Measurements from ENCODE around the gene IL1F10.
"Not testable (repeated sequence)": the region's sequence is repeated elsewhere in the genome, so short reads cannot be mapped to it uniquely, and the experiment has no call there.

IL1F10 gene

DNA sequence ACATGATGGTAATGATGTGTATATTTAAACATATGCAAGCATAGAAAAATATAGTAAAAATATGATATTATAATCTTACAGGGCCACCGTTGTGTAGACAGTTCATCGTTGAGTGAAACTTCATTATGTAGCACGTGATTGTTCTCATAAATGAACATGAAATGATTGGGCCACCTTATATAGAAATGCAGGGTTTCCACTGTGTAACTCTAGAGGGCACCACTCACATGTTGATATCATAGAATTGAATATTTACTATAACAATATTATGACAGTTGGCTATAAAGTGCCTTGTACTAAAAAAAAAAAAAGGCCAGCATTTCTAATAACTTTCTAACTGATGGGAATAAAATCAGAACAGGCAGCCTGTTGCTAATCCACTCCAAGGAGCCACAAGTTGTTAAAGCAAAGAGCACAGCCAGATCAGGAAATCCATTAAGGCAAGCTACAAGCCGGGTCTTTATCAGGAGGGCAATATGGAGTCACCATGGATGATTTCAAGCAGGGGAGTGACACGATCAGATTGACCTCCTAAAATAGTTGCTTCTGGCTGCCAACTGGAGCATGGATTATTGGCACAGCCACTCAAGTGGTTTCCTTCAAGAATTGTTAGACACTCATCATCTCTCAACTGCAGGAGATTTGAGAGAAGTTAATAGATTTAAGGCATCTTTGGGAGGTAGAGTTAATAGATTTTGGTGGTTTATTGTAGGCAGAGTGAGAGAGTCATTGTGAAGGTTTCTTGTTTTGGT lies 16.7 kb downstream of the IL1F10 start:
- no peak for DNase-seq

DNA sequence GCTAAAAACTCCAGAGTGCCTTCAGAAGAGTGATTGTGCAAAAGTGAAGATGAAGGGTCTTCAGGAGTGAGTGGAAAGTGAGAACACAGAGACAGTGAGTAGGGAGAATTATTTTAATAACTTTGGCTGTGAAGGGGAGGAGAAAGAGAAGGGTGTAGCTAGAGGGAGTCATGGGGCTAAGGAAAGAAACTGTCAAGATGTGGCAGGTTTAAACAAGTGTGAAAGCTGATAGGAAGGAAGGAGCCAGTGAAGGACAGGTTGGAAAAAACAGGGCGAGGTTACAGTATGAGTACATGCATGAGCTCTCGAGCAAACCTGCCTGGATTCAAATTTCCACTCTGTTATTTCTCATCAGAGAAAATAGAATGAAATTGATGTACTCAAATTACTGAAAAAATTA lies 17.8 kb downstream of the IL1F10 start:
- no peak for DNase-seq

DNA sequence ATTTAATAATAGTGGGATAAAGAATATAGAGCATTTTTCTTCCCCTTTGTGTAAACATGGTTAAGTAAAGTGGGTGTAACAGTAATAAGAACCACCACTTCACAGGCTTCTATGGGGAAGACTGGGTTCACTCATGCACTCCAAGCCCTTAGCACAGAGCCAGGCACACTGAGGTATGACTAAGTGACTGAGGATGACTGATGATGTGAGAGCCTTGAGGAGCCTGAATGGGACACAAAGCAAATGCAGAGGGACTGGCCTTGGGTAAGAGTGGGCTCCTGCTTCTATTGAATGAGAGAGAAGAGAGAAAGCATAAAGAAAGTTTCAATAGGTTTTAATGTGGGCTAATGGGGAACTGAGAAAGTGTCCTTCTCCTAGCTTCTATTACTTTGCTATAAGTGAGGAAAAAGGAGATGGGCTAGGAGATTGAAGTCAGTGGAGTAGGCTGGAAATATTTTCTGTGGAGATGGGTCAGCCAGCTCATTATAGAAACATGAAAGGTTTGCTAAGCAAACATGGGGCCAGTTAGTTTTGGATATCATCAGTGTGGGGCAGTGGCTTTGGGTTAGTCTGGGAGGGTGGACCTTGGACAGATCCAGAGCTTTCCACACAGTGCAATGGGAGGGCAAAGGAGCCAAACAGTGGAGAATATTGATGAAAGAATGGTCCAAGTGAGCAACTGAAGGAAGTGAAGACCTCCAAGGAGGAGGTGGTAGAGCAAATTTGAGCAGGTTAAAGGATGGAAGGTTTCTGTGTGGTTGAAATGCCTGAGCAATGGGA lies 20.6 kb downstream of the IL1F10 start:
- no peak for DNase-seq

DNA sequence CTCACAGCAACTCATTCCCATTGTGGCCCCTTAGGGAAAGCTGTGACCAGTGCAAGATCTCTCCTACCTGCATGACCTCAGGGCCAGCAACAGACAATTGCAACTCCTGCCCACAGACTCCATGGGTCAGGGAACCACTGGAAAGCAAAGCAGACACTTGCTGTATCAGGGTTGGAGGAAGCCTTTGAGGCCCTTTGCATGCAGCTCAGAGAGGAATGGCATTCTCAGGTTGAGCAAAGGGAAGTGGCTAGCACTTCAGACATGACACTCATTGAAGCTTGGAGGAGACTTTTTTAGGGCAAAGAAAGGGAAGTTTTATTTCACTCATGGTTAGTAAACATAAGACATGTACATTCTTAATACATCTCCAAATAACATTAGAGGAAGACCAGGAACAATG lies 22.1 kb downstream of the IL1F10 start:
- no peak for DNase-seq

DNA sequence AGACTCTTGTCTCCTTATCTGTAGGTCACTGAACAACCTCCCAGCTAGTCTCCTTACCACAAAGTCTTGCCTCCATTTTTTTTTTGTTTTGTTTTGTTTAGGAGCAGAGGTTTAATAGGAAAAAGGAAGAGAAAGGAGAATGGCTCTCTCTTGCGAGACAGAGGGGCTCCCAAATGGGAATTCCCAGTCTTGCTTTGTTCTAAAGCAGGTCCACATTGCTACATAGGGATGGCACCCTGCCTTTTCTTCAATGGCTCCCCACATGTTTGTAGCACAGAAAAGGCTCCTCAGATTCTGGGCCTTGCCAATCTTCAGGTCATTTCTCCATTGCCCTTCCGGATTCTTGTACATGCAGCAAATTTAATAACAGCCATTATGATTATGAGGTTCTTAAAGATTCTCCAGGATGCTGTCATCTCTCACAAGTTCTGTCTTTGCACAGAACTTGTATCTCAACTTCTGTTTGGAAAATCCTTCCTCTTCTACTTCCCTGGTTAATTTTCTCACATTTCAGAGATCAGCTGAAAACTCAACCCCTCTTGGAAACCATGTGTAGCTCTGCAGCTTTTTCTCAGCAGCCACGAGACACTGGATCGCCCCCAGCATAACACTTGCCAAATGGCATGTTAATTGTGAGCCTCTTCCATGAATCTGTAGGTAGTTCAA lies 23.6 kb downstream of the IL1F10 start:
- no peak for DNase-seq

DNA sequence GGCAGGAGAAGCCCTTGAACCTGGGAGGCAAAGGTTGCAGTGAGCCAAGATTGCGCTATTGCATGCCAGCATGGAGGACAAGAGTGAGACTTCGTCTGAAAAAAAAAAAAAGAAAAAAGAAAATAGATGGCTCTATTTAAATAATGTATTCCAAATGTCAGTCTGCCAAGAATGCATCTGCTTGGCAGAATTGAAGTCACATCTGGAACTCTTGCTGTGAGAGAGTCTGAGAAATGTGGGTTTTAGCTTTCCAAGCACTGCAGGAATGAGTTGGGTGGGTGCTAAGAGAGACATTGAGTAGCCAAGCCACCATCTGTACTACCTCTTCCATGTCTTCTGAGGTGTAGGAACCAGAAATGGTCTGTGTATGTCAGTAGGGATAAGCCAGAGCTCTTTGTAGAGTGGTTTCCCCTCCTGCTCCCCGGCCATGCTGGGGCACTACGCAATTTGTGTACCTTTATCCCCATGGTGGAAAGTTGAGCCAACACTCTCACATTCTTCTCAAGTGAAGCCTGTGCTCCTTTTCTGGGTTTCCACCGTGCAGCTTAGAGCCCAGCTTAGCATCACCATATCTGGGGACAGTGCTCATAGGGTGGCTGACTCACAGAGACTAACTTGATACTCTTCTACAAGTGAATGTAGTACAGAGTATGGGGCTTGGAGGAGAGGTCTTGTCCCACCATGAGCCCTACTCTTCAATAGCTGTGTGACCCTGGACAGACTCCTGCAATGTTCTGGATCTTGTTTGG lies 25.3 kb downstream of the IL1F10 start:
- no peak for DNase-seq

DNA sequence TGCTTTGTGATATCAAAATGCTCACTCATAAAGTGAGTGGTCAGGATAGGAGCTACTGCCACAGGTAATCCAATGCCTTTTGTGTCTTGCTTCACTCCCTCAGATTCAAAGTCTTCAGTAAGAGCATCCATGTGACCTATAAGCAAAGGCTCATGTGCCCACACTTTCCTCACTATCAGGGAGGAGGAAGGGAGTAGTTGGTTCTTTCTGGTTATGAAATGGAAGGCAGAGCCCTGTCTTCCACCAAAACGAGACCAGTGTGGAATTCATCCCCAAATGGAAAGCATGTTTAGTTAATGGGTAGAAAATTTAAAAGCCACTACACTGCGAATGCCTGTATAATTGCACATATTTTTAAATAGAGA lies 25.8 kb downstream of the IL1F10 start:
- no peak for DNase-seq

DNA sequence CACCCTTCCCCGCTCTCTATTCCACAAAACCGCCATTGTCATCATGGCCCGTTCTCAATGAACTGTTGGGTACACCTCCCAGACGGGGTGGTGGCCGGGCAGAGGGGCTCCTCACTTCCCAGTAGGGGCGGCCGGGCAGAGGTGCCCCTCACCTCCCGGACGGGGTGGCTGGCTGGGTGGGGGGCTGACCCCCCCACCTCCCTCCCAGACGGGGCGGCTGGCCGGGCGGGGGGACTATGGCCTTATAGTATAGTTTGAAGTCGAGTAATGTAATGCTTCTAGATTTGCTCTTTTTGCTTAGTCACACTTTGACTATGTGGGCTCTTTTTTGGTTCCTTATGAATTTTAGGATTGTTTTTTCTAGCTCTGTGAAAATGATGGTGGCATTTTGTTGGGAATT lies 28.5 kb downstream of the IL1F10 start:
- DNase-seq: not testable (repeated sequence)

DNA sequence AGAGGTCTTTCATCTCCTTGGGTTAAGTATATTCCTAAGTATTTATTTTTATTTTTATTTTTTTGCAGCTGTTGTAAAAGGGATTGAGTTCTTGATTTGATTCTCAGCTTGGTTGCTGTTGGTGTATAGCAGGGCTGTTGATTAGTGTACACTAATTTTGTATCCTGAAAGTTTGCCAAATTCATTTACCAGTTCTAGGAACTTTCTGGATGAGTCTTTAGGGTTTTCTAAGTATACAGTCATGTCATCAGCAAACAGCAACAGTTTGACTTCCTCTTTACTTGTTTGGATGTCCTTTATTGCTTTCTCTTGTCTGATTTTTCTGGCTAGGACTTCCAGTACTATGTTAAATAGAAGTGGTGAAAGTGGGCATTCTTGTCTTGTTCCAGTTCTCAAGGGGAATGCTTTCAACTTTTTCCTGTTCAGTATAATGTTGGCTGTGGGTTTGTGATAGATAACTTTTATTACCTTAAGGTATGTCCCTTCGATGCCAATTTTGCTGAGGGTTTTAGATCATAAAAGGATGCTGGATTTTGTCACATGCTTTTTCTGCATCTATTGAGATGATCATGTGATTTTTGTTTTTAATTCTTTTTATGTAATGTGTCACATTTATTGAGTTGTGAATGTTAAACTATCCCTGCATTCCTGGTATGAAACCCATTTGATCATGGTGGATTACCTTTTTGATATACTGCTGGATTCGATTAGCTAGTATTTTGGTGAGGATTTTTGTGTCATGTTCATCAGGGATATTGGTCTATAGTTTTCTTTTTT lies 29.3 kb downstream of the IL1F10 start:
- DNase-seq: not testable (repeated sequence)

DNA sequence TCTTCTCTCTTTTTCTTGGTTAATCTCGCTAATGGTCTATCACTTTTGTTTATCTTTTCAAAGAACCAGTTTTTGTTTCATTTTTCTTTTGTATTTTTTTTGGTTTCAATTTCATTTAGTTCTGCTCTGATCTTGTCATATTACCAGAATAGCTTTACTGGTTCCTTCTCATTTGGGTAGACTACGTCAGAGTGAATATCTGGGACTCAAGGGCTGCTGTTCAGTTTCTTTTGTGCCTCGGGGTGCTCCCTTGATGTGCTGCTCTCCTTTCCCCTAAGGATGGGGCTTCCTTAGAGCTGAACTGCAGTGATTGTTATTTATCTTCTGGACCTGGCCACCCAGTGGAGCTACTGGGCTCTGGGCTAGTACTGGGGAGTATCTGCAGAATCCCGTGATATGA lies 30.3 kb downstream of the IL1F10 start:
- DNase-seq: no peak

DNA sequence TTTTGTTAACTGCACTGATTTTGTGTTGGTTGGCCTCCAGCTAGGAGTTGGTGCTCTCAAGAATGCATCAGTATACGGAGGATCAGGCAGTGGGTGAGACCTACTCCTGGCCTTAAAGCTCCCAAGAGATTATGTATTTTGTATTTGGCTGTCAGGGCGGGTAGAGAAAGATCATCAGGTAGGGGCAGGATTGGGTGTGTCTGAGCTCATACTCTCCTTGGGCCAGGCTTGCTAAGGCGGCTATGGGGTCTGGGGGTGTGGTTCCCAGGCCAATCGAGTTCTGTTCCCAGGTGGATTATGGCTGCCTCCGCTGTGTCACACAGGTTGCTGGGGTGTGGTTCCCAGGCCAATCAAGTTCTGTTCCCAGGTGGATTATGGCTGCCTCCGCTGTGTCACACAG lies 30.8 kb downstream of the IL1F10 start:
- DNase-seq: no peak

DNA sequence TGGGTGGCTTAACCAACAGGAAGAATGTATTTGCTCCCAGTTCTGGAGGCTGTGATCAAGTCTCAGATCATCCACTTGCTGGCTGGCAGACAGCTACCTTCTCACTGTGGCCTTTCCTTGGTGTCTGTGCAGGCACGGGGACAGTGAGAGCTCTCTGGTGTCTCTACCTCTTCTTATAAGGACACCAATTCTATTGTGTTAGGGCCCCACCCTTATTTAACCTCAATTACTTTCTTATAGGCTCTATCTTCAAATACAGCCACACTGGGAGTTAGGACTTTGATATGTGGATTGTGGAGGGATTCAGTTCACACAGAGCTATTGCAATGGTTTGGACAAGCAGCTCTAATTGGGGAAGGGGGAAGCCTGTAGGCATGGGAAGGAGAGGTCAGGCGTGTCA lies 34.4 kb downstream of the IL1F10 start:
- no peak for DNase-seq

DNA sequence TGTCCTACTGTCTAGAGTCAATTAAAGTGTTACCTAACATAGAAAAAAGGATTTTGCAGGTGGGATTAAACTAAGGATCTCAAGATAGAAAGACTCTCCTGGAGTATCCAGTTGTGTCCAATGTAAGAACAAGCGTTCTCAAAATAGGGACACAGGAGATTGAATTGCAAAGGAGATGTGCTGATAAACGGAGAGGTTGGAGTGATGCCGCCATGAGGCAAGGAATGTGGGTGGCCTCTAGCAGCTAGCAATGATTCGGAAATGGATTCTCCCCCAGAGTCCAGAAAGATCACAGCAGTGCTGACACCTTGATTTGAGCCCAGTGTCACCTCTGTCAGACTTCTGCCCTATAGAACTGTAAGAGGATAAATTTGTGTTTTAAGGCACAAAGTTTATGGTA lies 35.5 kb downstream of the IL1F10 start:
- DNase-seq: no peak

DNA sequence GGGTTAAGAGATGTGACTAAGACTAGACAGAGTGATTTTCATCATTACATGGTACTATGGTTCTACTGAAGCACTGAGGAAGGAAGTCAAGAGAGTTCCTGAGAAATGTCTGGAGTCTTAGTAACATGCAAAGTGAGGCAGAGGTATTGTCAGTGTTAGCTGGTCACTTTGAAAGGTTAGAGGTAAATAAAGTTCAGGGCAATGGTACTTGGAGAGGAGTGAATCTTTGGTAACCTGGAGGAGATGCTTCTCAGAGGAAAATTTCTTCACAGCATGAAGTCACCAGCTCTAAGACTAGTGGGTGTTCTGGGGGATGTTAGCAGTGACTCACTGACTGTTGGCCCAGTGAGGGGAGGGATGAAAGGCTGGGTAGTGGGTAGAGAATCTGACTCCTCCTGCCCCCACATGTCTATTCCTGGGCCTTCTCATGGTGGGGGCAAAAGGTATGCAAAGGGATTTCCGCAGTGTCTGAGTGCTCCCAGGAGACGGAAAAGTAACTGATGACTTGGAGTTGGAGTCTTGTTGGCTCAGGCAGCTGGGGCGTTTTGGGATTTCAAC lies 36.4 kb downstream of the IL1F10 start:
- no peak for DNase-seq

DNA sequence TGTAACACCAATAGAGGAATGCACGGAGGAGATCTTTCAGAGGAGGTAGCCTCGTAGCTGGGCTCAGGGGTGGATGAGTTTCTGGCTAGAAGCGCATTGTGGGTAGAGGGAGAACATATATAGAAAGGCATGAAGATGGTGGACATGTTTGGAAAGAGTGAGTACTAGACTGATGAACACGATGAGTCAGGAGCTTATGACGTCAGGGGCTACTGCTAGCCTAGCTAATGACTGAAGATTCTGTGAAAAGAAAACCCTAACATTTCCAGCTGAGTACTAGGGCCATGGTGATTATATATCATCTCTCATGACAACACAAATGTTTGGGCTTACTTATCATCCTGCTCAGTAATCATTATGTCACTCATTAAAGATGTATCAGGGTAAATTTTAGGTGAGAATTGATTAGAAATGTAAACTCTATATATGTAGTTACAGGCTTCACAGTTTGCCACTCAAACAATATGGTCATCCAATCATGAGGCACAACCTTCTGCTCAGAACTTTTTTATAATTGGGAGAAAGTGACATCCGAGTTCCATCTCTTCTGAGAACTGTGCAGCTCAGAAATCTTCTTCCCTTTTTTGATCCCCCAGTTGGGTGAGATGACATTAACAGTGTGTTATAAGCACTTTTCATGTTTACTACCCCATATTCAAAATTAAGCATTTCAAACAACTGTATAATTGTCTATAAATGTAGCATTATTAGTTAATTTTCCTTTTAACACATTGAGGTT lies 37.4 kb downstream of the IL1F10 start:
- DNase-seq: no peak

DNA sequence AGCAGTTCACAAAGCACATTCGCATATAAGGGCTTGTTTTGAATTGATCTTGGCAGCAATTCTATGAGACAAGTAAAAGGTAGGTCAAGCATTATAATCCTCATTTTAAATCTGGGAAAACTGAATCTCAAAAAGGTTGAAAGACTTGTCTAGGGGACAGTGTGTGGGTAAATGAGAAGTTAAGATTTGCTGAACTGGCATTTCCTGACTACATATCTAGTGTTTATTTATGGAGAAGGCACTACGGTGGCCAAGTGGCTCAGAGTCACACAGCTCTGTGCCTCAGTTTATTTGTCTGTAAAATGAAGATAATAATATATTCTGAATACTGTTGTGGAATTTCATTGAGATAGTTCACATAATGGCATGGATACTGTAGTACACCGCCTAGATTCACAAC lies 43.4 kb downstream of the IL1F10 start:
- DNase-seq: no peak

DNA sequence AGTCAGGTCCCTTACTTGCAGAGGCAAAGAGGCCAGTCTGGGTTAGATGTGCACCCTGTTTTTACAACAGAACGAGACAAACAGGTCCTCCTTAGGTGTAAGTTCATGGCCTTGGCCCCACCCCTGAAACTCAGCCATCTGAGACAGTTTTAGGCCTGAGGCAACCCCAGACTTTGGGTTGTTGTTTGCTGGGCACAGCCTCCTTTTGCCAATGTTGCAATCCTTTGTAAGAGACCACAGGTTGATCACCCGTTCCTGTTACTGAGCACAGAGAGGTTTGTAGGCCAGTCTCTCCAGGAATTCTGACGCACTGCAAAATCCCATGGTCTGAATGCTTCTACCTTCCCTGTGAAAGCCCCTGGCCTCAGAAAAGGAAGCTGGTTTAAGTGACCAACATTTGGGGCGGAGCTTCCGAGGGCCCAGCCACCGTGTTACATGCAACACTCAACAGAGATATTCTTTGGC lies 44.1 kb downstream of the IL1F10 start:
- no peak for DNase-seq

DNA sequence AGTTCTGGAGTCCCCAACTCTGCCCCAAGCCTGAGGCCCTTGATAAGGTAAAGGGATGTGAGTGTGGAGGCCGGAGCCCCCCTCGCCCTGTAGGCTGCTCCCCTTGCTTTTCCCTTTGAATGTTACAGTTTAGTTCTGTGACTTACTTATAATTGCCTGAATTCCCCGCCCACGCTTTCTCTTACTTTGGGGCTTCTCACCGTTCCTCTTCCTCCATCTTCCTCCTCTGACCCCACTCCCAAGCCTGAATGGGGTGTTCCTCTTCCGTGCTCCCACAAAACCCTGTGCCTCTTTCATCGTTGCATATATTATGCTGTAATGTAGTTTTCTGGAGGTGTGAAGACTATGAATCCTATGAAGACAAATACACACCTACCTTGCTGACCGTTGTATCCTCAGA lies 44.7 kb downstream of the IL1F10 start:
- no peak for DNase-seq

DNA sequence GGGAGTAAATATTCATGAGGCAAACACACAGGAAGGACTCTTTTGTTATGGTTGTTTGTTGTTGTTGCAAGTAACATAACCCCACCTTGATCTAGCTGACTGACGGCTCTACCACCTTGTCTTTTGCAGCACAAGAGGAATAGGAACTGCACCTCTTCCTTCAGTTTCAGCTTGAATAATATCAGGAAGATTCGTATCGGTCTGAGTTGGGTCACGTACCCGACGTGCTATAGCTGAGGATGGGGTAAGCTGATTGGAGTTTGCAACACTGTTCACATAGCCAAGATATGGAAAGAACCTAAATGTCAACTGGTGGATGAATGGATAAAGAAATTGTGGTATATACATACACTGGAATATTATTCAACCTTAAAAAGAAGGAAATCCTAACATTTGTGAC lies 45.1 kb downstream of the IL1F10 start:
- no peak for DNase-seq

DNA sequence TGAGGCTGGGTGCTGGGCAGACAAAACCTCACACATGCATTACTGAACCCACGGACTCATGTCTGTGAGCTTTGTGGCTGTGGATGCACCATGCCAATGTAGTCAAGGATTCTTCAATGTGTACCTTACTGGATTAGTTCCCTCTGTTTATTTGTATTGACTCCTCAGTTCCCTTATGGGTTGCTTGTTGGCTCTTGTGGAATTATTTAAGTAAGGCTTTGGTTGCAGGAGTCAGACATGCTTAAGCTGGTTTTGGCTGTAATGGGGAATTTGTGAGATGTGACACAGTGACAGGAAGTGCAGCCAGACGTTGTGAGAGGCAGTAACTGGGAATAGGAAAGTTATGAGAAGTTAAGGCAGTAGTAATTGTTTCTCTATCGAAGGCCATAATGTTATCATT lies 46.0 kb downstream of the IL1F10 start:
- no peak for DNase-seq

DNA sequence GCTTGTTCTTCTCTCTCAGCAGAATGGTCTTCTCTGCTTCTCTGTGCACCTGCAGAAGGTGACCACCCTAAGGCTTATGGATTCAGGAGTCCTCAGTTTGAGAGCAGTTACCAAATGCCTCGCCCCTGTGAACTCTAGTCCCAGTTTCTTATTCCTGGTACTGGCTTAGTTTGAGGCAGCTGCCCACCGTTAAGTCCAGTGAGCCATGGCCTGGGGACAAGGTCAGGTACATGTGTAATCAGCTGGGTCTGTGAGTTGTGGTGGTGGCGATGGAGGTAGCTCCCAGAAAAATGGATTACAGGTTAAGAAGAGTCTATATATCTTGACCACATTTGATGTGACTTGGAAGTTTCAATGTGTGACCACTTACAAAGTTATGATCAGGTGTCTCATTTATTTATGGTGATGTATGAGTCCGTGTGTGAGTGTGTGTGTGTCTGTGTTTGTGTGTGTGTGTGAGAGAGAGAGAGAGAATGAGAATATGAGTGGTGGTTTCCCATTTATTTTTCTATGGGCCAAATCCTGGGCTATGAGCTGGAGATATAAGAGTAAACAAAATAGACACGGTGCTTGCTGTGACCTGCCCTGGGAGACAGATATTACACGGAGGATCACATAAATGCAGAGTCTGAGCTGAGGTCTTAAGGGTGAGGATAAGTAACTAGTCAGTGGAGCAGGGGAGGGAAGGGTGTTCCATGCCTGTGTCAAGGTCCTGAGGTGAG lies 46.6 kb downstream of the IL1F10 start:
- DNase-seq: no peak
